ENCODE results near the gene MORN4.

GRCh38 chr10:97578171-97578844 lies 55.0 kb downstream of the MORN4 start:
- TF ChIP-seq CTCF (IDR thresholded peaks at IDR 0.05) (no peak), POLR2A (IDR thresholded peaks at IDR 0.05) (no peak)
